ENCODE data around the gene VRK1. TPM values are rescaled to one million over a fixed set of nuclear protein-coding genes. Genes with fewer than 3 reads are reported as not detected.
A peak's percentile ranks its signal among the peaks of the same experiment; 100 is the strongest.

Gene VRK1
- polyA plus RNA-seq, 1 experiment = 8.3 TPM

- no peak for DNase-seq (ENCODE audit: low read depth, low spot score)
Observed at GRCh38 chr14:96793547-96793946, 3.6 kb upstream of the VRK1 start.

GRCh38 chr14:96795109-96795828 lies 1.9 kb upstream of the VRK1 start:
- CTCF ChIA-PET = interaction anchor here (1.2 to 4.3 kb wide), 3 partner anchors 54 to 228 kb away, joined by 4 to 32 read pairs (median 9); no protein-coding TSS in a partner anchor
- Histone ChIP-seq H3K27me3 (ENCODE audit: control insufficient read depth, insufficient read depth, low read length) (peaks cover 4% of the 10 kb centered on the region), H3K4me3 (ENCODE audit: low read depth, low read length) (no peak overlapping the region), H3K27ac (ENCODE audit: low read depth, low read length) (no peak overlapping the region), H3K9me3 (ENCODE audit: control insufficient read depth, insufficient read depth, low read length) (no peaks in the 10 kb centered on the region)
- DNase-seq (ENCODE audit: low read depth, low spot score) = no peak
- no peak for TF ChIP-seq CTCF (IDR thresholded peaks at IDR 0.05; ENCODE audit: low read depth, low read length)
- POLR2A ChIA-PET = no interaction called here

More at GRCh38 chr14:96793547-96793946, 3.6 kb upstream of the VRK1 start:
- Histone ChIP-seq H3K4me3 (ENCODE audit: low read depth, low read length) (no peak overlapping the region), H3K27ac (ENCODE audit: low read depth, low read length) (no peak overlapping the region), H3K9me3 (ENCODE audit: control insufficient read depth, insufficient read depth, low read length) (no peaks in the 10 kb centered on the region), H3K27me3 (ENCODE audit: control insufficient read depth, insufficient read depth, low read length) (peaks cover 6% of the 10 kb centered on the region)
- no peak for TF ChIP-seq CTCF (IDR thresholded peaks at IDR 0.05; ENCODE audit: low read depth, low read length)
- ChIA-PET POLR2A (no interaction called here), CTCF (no interaction called here)

GRCh38 chr14:96797582-96798349 lies 584 bp downstream of the VRK1 start:
- peaks cover 2% of the 10 kb centered on the region for H3K27me3 ChIP-seq (ENCODE audit: control insufficient read depth, insufficient read depth, low read length)
- TF ChIP-seq CTCF (IDR thresholded peaks at IDR 0.05; ENCODE audit: low read depth, low read length) = no peak
- H3K4me3 ChIP-seq (ENCODE audit: low read depth, low read length) = peak overlapping the region; percentile 75
- POLR2A ChIA-PET = interaction anchor here (0.6 kb wide), 1 partner anchor 793 kb away, joined by 4 read pairs; no protein-coding TSS in a partner anchor
- no peak overlapping the region for H3K27ac ChIP-seq (ENCODE audit: low read depth, low read length)
- no peaks in the 10 kb centered on the region for H3K9me3 ChIP-seq (ENCODE audit: control insufficient read depth, insufficient read depth, low read length)
- CTCF ChIA-PET = interaction anchor here (2.2 to 4.3 kb wide), 2 partner anchors 55 to 57 kb away, joined by 9 to 32 read pairs; no protein-coding TSS in a partner anchor
- no peak for DNase-seq (ENCODE audit: low read depth, low spot score)

- TF ChIP-seq CTCF (IDR thresholded peaks at IDR 0.05; ENCODE audit: low read depth, low read length) = no peak
- no peak overlapping the region for H3K4me3 ChIP-seq (ENCODE audit: low read depth, low read length)
- ChIA-PET POLR2A (no interaction called here), CTCF (interaction anchor here (0.8 to 4.3 kb wide), 3 partner anchors 54 to 287 kb away, joined by 3 to 32 read pairs (median 3); no protein-coding TSS in a partner anchor)
- no peak overlapping the region for H3K27ac ChIP-seq (ENCODE audit: low read depth, low read length)
- peaks cover 2% of the 10 kb centered on the region for H3K27me3 ChIP-seq (ENCODE audit: control insufficient read depth, insufficient read depth, low read length)
- DNase-seq (ENCODE audit: low read depth, low spot score) = no peak
- H3K9me3 ChIP-seq (ENCODE audit: control insufficient read depth, insufficient read depth, low read length) = no peaks in the 10 kb centered on the region
Observed at GRCh38 chr14:96798956-96799355, 1.8 kb downstream of the VRK1 start.

All from AG04450 (cell line).